Measurements from ENCODE around the gene RAD51B.

- TF ChIP-seq POLR2A (IDR thresholded peaks at IDR 0.05) (no peak), CTCF (IDR thresholded peaks at IDR 0.05) (no peak), POLR2AphosphoS5 (IDR thresholded peaks at IDR 0.05) (no peak)
Measured at GRCh38 chr14:68464711-68465110, 645.1 kb downstream of the RAD51B start.
